Limb (tissue), 2 donors: Measurements from ENCODE around the gene UBE3B.
"Not testable (repeated sequence)": the region's sequence is repeated elsewhere in the genome, so short reads cannot be mapped to it uniquely, and the experiment has no call there.

Experiments
- DNase-seq, 2 donors: peaks; one replicate each; pipeline ENCODE4 v3.0.0-alpha.2; 2016; ENCODE audit errors: extremely low spot score in 2 of 2

Gene UBE3B

GRCh38 chr12:109477185-109477962 lies at the start of gene UBE3B, which contains the start of gene KCTD10:
Gene UBE3B (plus strand): TSS chr12:109477634. CDS start chr12:109483552, 5,918 bp downstream.
Gene KCTD10 (minus strand): TSS chr12:109477300. CDS start chr12:109477262, 38 bp downstream.
- peak; percentile 84 to 94 for DNase-seq

GRCh38 chr12:109428037-109428629 lies 49.3 kb upstream of the UBE3B start:
- peak; percentile 81 to 82 for DNase-seq

- DNase-seq: not testable (repeated sequence)
Measured at GRCh38 chr12:109428804-109429203, 48.6 kb upstream of the UBE3B start.

- no peak for DNase-seq
Measured at GRCh38 chr12:109430244-109430643, 47.2 kb upstream of the UBE3B start.

- no peak for DNase-seq
Measured at GRCh38 chr12:109432431-109432830, 45.0 kb upstream of the UBE3B start.

GRCh38 chr12:109432842-109433304 lies 44.6 kb upstream of the UBE3B start:
- DNase-seq: peak; percentile 45 to 85

GRCh38 chr12:109433618-109434017 lies 43.8 kb upstream of the UBE3B start:
- no peak for DNase-seq

GRCh38 chr12:109434582-109434981 lies 42.9 kb upstream of the UBE3B start:
- no peak for DNase-seq

GRCh38 chr12:109435428-109436187 lies 41.8 kb upstream of the UBE3B start:
- no peak for DNase-seq

GRCh38 chr12:109436188-109436560 lies 41.3 kb upstream of the UBE3B start:
- no peak for DNase-seq

GRCh38 chr12:109439181-109439580 lies 38.3 kb upstream of the UBE3B start:
- no peak for DNase-seq

- DNase-seq: not testable (repeated sequence)
Measured at GRCh38 chr12:109439951-109440350, 37.5 kb upstream of the UBE3B start.

GRCh38 chr12:109440851-109441490 lies 36.5 kb upstream of the UBE3B start:
- DNase-seq: no peak

- DNase-seq: no peak
Measured at GRCh38 chr12:109443794-109444193, 33.6 kb upstream of the UBE3B start.

- DNase-seq: no peak
Measured at GRCh38 chr12:109444259-109444658, 33.2 kb upstream of the UBE3B start.

- DNase-seq: no peak
Measured at GRCh38 chr12:109445191-109445609, 32.2 kb upstream of the UBE3B start.

- DNase-seq: no peak
Measured at GRCh38 chr12:109446869-109447268, 30.6 kb upstream of the UBE3B start.

GRCh38 chr12:109447482-109447881 lies 30.0 kb upstream of the UBE3B start:
- DNase-seq: no peak

GRCh38 chr12:109448272-109448671 lies 29.2 kb upstream of the UBE3B start:
- DNase-seq: no peak

- DNase-seq: no peak
Measured at GRCh38 chr12:109448707-109449390, 28.6 kb upstream of the UBE3B start.
